Mesenchymal stem cell (in vitro differentiated cells and primary cell): ENCODE results near the gene KCNQ4.

Source experiments
- DNase-seq: peaks from one replicate; pipeline ENCODE4 v3.0.0-alpha.2; 2013
- H2AFZ ChIP-seq: one replicate; pipeline ENCODE4 v1.6.1; 2013; ENCODE audit warnings: low read depth, mild to moderate bottlenecking, control low read depth, inconsistent platforms, low read length, moderate library complexity
- H2AK5ac ChIP-seq: 2 replicates; pipeline ENCODE4 v1.6.1; 2013; ENCODE audit warnings: low read length, moderate library complexity, mild to moderate bottlenecking, inconsistent platforms; ENCODE audit not compliant: severe bottlenecking
- H2BK120ac ChIP-seq: one replicate; pipeline ENCODE4 v1.6.1; 2013; ENCODE audit warnings: low read depth, mild to moderate bottlenecking, inconsistent platforms, low read length, moderate library complexity
- H2BK12ac ChIP-seq, 2 experiments: one replicate each; pipeline ENCODE4 v1.6.1; 2013; ENCODE audit warnings: inconsistent platforms in 2 of 2, low read length in 2 of 2, mild to moderate bottlenecking in 2 of 2, moderate library complexity in 2 of 2, control low read depth in 1 of 2
- H2BK15ac ChIP-seq: one replicate; pipeline ENCODE4 v1.6.1; 2013; ENCODE audit warnings: mild to moderate bottlenecking, low read depth, inconsistent platforms; ENCODE audit not compliant: poor library complexity, severe bottlenecking
- H2BK5ac ChIP-seq: 2 replicates; pipeline ENCODE4 v1.6.1; 2013; ENCODE audit warnings: low read depth, mild to moderate bottlenecking, low read length, control low read depth, inconsistent platforms; ENCODE audit not compliant: poor library complexity, severe bottlenecking
- H3K14ac ChIP-seq, 2 experiments: one replicate each; pipeline ENCODE4 v1.6.1; 2013; ENCODE audit warnings: inconsistent platforms in 2 of 2, low read length in 2 of 2, control low read depth in 1 of 2, mild to moderate bottlenecking in 1 of 2, moderate library complexity in 1 of 2
- H3K18ac ChIP-seq, 2 experiments: one replicate each; pipeline ENCODE4 v1.6.1; 2013; ENCODE audit warnings: inconsistent platforms in 2 of 2, low read length in 2 of 2, control low read depth in 1 of 2, low read depth in 1 of 2, mild to moderate bottlenecking in 1 of 2
- H3K23ac ChIP-seq, 2 experiments: one replicate each; pipeline ENCODE4 v1.6.1; 2013; ENCODE audit warnings: inconsistent platforms in 2 of 2, low read length in 2 of 2, mild to moderate bottlenecking in 2 of 2, moderate library complexity in 2 of 2, control low read depth in 1 of 2
- H3K27ac ChIP-seq: 2 replicates; pipeline ENCODE4 v1.5.1; 2013; ENCODE audit warnings: mild to moderate bottlenecking, moderate library complexity, low read length, control low read depth, inconsistent platforms; ENCODE audit not compliant: poor library complexity, severe bottlenecking
- H3K27me3 ChIP-seq, 2 experiments: 2 replicates each; pipeline versions ENCODE4 v1.6.1 to v1.7.0; 2013; ENCODE audit warnings: low read length in 2 of 2, mild to moderate bottlenecking in 2 of 2, moderate library complexity in 2 of 2, control low read depth in 1 of 2, inconsistent platforms in 1 of 2; ENCODE audit not compliant: control insufficient read depth in 1 of 2, insufficient read depth in 1 of 2
- H3K36me3 ChIP-seq, 2 experiments: 2 replicates each; pipeline versions ENCODE4 v1.6.1 to v1.7.0; 2013; ENCODE audit warnings: low read length in 2 of 2, control low read depth in 1 of 2, inconsistent platforms in 1 of 2, low read depth in 1 of 2, mild to moderate bottlenecking in 1 of 2; ENCODE audit not compliant: insufficient read depth in 2 of 2, control insufficient read depth in 1 of 2
- H3K4ac ChIP-seq, 2 experiments: one replicate each; pipeline ENCODE4 v1.6.1; 2013; ENCODE audit warnings: inconsistent platforms in 2 of 2, low read length in 2 of 2, mild to moderate bottlenecking in 2 of 2, moderate library complexity in 2 of 2, control low read depth in 1 of 2, low read depth in 1 of 2
- H3K4me1 ChIP-seq: 2 replicates; pipeline ENCODE4 v1.6.1; 2013; ENCODE audit warnings: low read depth, low read length, control low read depth; ENCODE audit not compliant: control insufficient read depth, insufficient read depth
- H3K4me2 ChIP-seq: 2 replicates; pipeline ENCODE4 v1.6.1; 2013; ENCODE audit warnings: low read length, mild to moderate bottlenecking, inconsistent platforms; ENCODE audit not compliant: poor library complexity, severe bottlenecking
- H3K4me3 ChIP-seq, 2 experiments: 2 replicates each; pipeline versions ENCODE4 v1.5.1 to v1.7.0; 2013; ENCODE audit warnings: low read length in 2 of 2, mild to moderate bottlenecking in 2 of 2, control low read depth in 1 of 2, low read depth in 1 of 2; ENCODE audit not compliant: insufficient read depth in 1 of 2
- H3K79me1 ChIP-seq: replicated peaks from 2 replicates; pipeline ENCODE4 v1.6.1; 2013; ENCODE audit warnings: mild to moderate bottlenecking, control low read depth, low read length, inconsistent platforms; ENCODE audit not compliant: poor library complexity, severe bottlenecking
- H3K9ac ChIP-seq: 2 replicates; pipeline ENCODE4 v1.7.0; 2013; ENCODE audit warnings: mild to moderate bottlenecking, low read length, moderate library complexity
- H3K9me3 ChIP-seq: 2 replicates; pipeline ENCODE4 v1.7.0; 2013; ENCODE audit warnings: mild to moderate bottlenecking, low read length; ENCODE audit not compliant: control insufficient read depth
- H4K8ac ChIP-seq: one replicate; pipeline ENCODE4 v1.6.1; 2013; ENCODE audit warnings: inconsistent platforms, mild to moderate bottlenecking, low read length, moderate library complexity
- H4K91ac ChIP-seq: one replicate; pipeline ENCODE4 v1.6.1; 2013; ENCODE audit warnings: mild to moderate bottlenecking, low read length, inconsistent platforms
- WGBS: methylation state at CpG from one replicate; pipeline ENCODE4 v1.1.7; 2013; ENCODE audit warnings: mixed read lengths; 5-methylcytosine and 5-hydroxymethylcytosine counted together

The KCNQ4 gene

GRCh38 chr1:40739455-40740008 lies 44.1 kb upstream of the KCNQ4 start:
- H2AK5ac ChIP-seq = no peak overlapping the region
- DNase-seq = no peak
- H2AFZ ChIP-seq = no peak overlapping the region
- peaks cover 9% of the 10 kb centered on the region for H3K9me3 ChIP-seq
- no peak overlapping the region for H3K18ac ChIP-seq
- no peak overlapping the region for H4K91ac ChIP-seq
- H3K23ac ChIP-seq = no peak overlapping the region
- H3K79me1 ChIP-seq = peaks cover 40% of the 10 kb centered on the region
- H2BK15ac ChIP-seq = no peak overlapping the region
- no peak overlapping the region for H2BK5ac ChIP-seq
- H3K9ac ChIP-seq = no peak overlapping the region
- H3K27ac ChIP-seq = no peak overlapping the region
- peaks cover 2% of the 10 kb centered on the region for H3K4me1 ChIP-seq
- H3K4me2 ChIP-seq = no peak overlapping the region
- H3K27me3 ChIP-seq = no peaks in the 10 kb centered on the region
- no peak overlapping the region for H3K4me3 ChIP-seq
- peaks cover 8 to 48% of the 10 kb centered on the region in 2 experiments for H3K36me3 ChIP-seq
- H3K14ac ChIP-seq = no peak overlapping the region
- no peak overlapping the region for H2BK120ac ChIP-seq
- H2BK12ac ChIP-seq = no peak overlapping the region
- no peak overlapping the region for H4K8ac ChIP-seq
- no peak overlapping the region for H3K4ac ChIP-seq
- WGBS = 100% methylated on average over 2 of the region's 3 CpGs

- H3K4ac ChIP-seq = no peak overlapping the region
- H3K27ac ChIP-seq = no peak overlapping the region
- H4K91ac ChIP-seq = no peak overlapping the region
- no peak overlapping the region for H2AK5ac ChIP-seq
- H2BK120ac ChIP-seq = no peak overlapping the region
- H3K27me3 ChIP-seq = no peaks in the 10 kb centered on the region
- H2AFZ ChIP-seq = no peak overlapping the region
- no peak overlapping the region for H3K4me3 ChIP-seq
- no peak overlapping the region for H3K23ac ChIP-seq
- no peak overlapping the region for H2BK15ac ChIP-seq
- no peak for DNase-seq
- no peak overlapping the region for H3K18ac ChIP-seq
- WGBS = 100% methylated on average over 1 of the region's 6 CpGs
- H3K4me1 ChIP-seq = peaks cover 2% of the 10 kb centered on the region
- peaks cover 6% of the 10 kb centered on the region for H3K9me3 ChIP-seq
- H3K14ac ChIP-seq = no peak overlapping the region
- H3K4me2 ChIP-seq = no peak overlapping the region
- H3K9ac ChIP-seq = no peak overlapping the region
- H3K79me1 ChIP-seq = peaks cover 38% of the 10 kb centered on the region
- peaks cover 8 to 48% of the 10 kb centered on the region in 2 experiments for H3K36me3 ChIP-seq
- no peak overlapping the region for H4K8ac ChIP-seq
- H2BK12ac ChIP-seq = no peak overlapping the region
- no peak overlapping the region for H2BK5ac ChIP-seq
Measured at GRCh38 chr1:40740039-40740996, 43.3 kb upstream of the KCNQ4 start.

DNA sequence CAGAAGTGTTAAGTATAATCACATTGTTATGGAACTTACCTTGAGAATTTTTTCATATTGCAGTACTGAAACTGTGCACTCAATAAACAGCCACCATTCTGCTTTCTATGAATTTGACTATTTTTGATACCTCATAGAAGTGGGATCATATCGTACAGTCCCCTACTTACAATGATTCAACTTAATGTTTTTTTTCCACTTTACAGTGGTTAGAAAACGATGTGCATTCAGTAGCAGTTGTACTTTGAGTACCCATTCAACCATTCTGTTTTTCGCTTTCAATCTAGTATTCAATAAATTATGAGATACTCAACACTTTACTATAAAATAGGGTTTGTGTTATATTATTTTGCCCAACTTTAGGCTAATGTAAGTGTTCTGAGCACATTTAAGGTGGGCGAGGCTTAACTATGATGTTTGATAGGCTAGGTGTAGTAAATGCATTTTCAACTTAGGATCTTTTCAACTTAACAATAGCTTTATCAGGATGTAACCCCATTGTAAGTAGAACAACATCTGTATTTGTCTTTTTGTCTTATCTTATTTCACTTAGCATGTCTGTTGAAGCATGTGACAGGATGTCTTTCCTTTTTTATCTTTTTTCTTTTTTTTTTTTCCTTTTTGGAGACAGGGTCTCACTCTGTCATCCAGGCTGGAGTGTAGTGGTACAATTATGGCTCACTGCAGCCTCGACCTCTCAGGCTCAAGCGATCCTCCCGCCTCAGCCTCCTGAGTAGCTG lies 42.4 kb upstream of the KCNQ4 start:
- Histone ChIP-seq H4K8ac (no peak overlapping the region), H3K79me1 (peaks cover 40% of the 10 kb centered on the region), H3K4me2 (no peak overlapping the region), H3K14ac (no peak overlapping the region), H2BK120ac (no peak overlapping the region), H2BK12ac (no peak overlapping the region), H3K18ac (no peak overlapping the region), H3K27me3 (no peaks in the 10 kb centered on the region), H2BK15ac (no peak overlapping the region), H3K4me3 (no peak overlapping the region), H2BK5ac (no peak overlapping the region), H2AK5ac (no peak overlapping the region), H3K23ac (no peak overlapping the region), H3K27ac (no peak overlapping the region), H3K4me1 (peaks cover 2% of the 10 kb centered on the region), H2AFZ (no peak overlapping the region), H3K36me3 (peaks cover 8 to 48% of the 10 kb centered on the region in 2 experiments), H3K9me3 (no peaks in the 10 kb centered on the region), H3K4ac (no peak overlapping the region), H3K9ac (no peak overlapping the region), H4K91ac (no peak overlapping the region)
- WGBS = 96% methylated on average over 5 of the region's 7 CpGs
- DNase-seq = no peak
